A673 (cell line): Measurements from ENCODE around the gene TRRAP. TPM values are rescaled to one million over a fixed set of nuclear protein-coding genes. Genes with fewer than 3 reads are reported as not detected.

Source experiments
- BruUV-seq: library from RNA; stranded (reverse); fragments of 400-500 nt; replicated peaks from 2 replicates; lab custom pipeline; 2021; lab: Mats Ljungman, UMichigan
- CTCF ChIA-PET: fragments of 300-600 bp; sonication (Branson Sonifier 250); formaldehyde crosslinking; loops from one replicate; lab custom pipeline; 2022; ENCODE audit warnings: antibody characterized with exemption; lab: Charles Lee
- POLR2A ChIA-PET: fragments of 300-600 bp; sonication (Branson Sonifier 250); formaldehyde crosslinking; loops from one replicate; lab custom pipeline; 2022; ENCODE audit warnings: antibody characterized with exemption; ENCODE audit not compliant: low non-redundant PET; lab: Charles Lee
- DNase-seq: peaks from one replicate; pipeline ENCODE4 v3.0.0-alpha.2; 2015; ENCODE audit warnings: low spot score
- H3K27ac ChIP-seq: fragments of 200-600 bp; sonication (generic); 2 replicates; pipeline ENCODE4 v1.5.1; 2016; ENCODE audit warnings: mixed run types, low read depth, mild to moderate bottlenecking, mixed read lengths, antibody characterized with exemption, low read length; ENCODE audit not compliant: poor library complexity, severe bottlenecking
- H3K27me3 ChIP-seq: fragments of 200-600 bp; sonication (generic); replicated peaks from 2 replicates; pipeline ENCODE4 v1.6.1; 2017; ENCODE audit warnings: mixed run types, low read depth, mild to moderate bottlenecking, mixed read lengths, antibody characterized with exemption, low read length; ENCODE audit not compliant: insufficient read depth, poor library complexity
- H3K36me3 ChIP-seq: fragments of 200-600 bp; sonication (generic); 2 replicates; pipeline ENCODE4 v1.6.1; 2016; ENCODE audit warnings: mixed run types, mild to moderate bottlenecking, mixed read lengths, antibody characterized with exemption, low read length; ENCODE audit not compliant: insufficient read depth, poor library complexity, severe bottlenecking
- H3K4me1 ChIP-seq: fragments of 200-600 bp; sonication (generic); 2 replicates; pipeline ENCODE4 v1.6.1; 2017; ENCODE audit warnings: mixed run types, mild to moderate bottlenecking, mixed read lengths, antibody characterized with exemption, low read length; ENCODE audit not compliant: insufficient read depth, poor library complexity, severe bottlenecking
- H3K4me3 ChIP-seq: fragments of 200-600 bp; sonication (generic); 2 replicates; pipeline ENCODE4 v1.5.1; 2016; ENCODE audit warnings: low read depth, mixed run types, mild to moderate bottlenecking, mixed read lengths, low read length; ENCODE audit not compliant: poor library complexity, severe bottlenecking
- H3K9me3 ChIP-seq: fragments of 200-600 bp; sonication (generic); 2 replicates; pipeline ENCODE4 v1.6.1; 2016; ENCODE audit warnings: mixed run types, low read depth, mild to moderate bottlenecking, mixed read lengths, antibody characterized with exemption, low read length; ENCODE audit not compliant: poor library complexity, severe bottlenecking
- EZH2 ChIP-seq: fragments of 200-600 bp; sonication (generic); IDR thresholded peaks from 2 replicates; pipeline ENCODE4 v1.6.1; 2017; ENCODE audit warnings: borderline replicate concordance, low read depth, mild to moderate bottlenecking, mixed read lengths, antibody characterized with exemption, low read length; ENCODE audit not compliant: poor library complexity, severe bottlenecking
- intact Hi-C: fragments of 100-400 bp; cut with micrococcal nuclease; formaldehyde crosslinking; loops from one replicate; pipeline ENCODE4 v1.10.0; 2022; ENCODE audit not compliant: unreplicated experiment
- total RNA-seq: library from RNA; stranded (reverse); gene quantifications from 2 replicates; pipeline ENCODE4 v1.2.3, GENCODE V29; 2021
- TF ChIP-seq, protein P1 (sequence below): fragments of 300-800, 200-600 bp; sonication (generic); conservative IDR thresholded peaks from 2 replicates; pipeline ENCODE4 v1.5.1; 2017; ENCODE audit warnings: low read depth, mild to moderate bottlenecking, antibody characterized with exemption, low read length, moderate library complexity, mixed read lengths

Gene TRRAP
- total RNA-seq, 1 experiment from 2014 or later, result 50.2 TPM

DNA sequence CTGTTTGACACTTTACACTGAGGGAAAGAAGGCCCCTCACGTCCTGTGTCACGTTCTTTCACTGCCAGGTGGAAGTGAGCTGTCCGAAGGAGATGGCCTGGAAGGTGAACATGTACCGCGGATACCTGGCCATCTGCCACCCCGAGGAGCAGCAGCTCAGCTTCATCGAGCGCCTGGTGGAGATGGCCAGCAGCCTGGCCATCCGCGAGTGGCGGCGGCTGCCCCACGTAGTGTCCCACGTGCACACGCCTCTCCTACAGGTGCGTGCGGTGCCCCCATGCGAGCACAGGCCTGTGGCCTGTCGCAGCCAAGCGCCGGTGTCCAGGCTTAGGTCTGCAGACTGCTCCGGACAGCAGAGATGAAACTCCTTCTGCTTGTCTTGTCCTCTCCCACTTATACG lies 103.4 kb downstream of the TRRAP start:
- TF ChIP-seq EZH2, result no peak
- TF ChIP-seq, protein P1, sequence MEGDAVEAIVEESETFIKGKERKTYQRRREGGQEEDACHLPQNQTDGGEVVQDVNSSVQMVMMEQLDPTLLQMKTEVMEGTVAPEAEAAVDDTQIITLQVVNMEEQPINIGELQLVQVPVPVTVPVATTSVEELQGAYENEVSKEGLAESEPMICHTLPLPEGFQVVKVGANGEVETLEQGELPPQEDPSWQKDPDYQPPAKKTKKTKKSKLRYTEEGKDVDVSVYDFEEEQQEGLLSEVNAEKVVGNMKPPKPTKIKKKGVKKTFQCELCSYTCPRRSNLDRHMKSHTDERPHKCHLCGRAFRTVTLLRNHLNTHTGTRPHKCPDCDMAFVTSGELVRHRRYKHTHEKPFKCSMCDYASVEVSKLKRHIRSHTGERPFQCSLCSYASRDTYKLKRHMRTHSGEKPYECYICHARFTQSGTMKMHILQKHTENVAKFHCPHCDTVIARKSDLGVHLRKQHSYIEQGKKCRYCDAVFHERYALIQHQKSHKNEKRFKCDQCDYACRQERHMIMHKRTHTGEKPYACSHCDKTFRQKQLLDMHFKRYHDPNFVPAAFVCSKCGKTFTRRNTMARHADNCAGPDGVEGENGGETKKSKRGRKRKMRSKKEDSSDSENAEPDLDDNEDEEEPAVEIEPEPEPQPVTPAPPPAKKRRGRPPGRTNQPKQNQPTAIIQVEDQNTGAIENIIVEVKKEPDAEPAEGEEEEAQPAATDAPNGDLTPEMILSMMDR, result no peak
- H3K9me3 ChIP-seq, result no peaks in the 10 kb centered on the region
- H3K4me3 ChIP-seq, result no peak overlapping the region
- no TSS peak for BruUV-seq
- DNase-seq, result no peak
- intact Hi-C loops, result no loop called here
- no peaks in the 10 kb centered on the region for H3K27me3 ChIP-seq
- peaks cover 78% of the 10 kb centered on the region for H3K36me3 ChIP-seq
- CTCF ChIA-PET, result no interaction called here
- H3K27ac ChIP-seq, result no peak overlapping the region
- POLR2A ChIA-PET, result no interaction called here
- H3K4me1 ChIP-seq, result no peaks in the 10 kb centered on the region

DNA sequence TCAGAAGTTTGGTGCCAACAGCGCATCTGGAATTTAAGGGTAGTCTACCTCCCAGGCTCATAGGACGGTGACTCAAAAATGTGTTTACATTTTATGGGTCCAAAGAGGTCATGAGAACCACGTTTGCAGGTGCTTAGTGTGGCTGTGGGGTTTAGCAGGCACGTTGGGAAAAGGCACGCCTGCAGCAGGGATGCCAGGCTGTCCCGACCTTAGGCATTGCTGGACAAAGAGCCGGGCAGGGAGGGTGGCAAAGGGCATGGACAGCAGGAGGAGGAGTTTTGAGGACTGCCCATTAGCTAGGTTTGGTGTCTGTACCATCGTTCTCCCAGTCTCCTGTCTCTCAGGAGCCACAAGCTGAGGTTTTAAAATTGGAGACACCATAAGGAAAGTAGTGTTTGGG lies 104.4 kb downstream of the TRRAP start:
- no TSS peak for BruUV-seq
- H3K36me3 ChIP-seq, result peaks cover 80% of the 10 kb centered on the region
- TF ChIP-seq EZH2, result no peak
- TF ChIP-seq, protein P1, result no peak

DNA sequence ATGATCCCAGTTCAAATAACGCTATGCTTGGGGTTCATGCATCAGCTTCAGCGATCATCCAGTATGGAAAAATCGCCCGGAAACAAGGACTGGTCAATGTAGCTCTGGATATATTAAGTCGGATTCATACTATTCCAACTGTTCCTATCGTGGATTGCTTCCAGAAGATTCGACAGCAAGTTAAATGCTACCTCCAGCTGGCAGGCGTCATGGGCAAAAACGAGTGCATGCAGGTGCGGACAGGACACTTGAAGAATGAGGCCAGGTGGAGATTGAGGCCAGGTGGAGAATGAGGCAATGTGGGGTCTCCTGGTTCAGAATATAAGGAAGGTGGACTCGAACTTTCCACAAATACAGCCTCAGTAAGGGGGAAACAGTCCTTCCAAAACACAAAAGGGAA lies 105.8 kb downstream of the TRRAP start:
- peaks cover 80% of the 10 kb centered on the region for H3K36me3 ChIP-seq
- ChIA-PET POLR2A (no interaction called here), CTCF (no interaction called here)
- no peak for DNase-seq
- intact Hi-C loops, result no loop called here
- no peaks in the 10 kb centered on the region for H3K9me3 ChIP-seq
- no TSS peak for BruUV-seq
- no peaks in the 10 kb centered on the region for H3K27me3 ChIP-seq
- H3K27ac ChIP-seq, result no peak overlapping the region
- no peak for TF ChIP-seq EZH2
- TF ChIP-seq, protein P1, result no peak
- no peak overlapping the region for H3K4me3 ChIP-seq
- no peaks in the 10 kb centered on the region for H3K4me1 ChIP-seq

More for the DNA sequence above, 104.4 kb downstream of the TRRAP start:
- no peaks in the 10 kb centered on the region for H3K4me1 ChIP-seq
- ChIA-PET POLR2A (no interaction called here), CTCF (no interaction called here)
- intact Hi-C loops, result no loop called here
- no peak overlapping the region for H3K27ac ChIP-seq
- H3K27me3 ChIP-seq, result no peaks in the 10 kb centered on the region
- no peak overlapping the region for H3K4me3 ChIP-seq
- H3K9me3 ChIP-seq, result no peaks in the 10 kb centered on the region
- no peak for DNase-seq
